Suprapubic skin (tissue), 4 donors: ENCODE measurements around the gene TUBGCP6.

Source experiments
- EP300 ChIP-seq: sonication (generic); formaldehyde crosslinking; IDR thresholded peaks from one replicate; pipeline ENCODE4 v1.6.1; 2017; ENCODE audit warnings: antibody characterized with exemption
- POLR2A ChIP-seq, 2 donors: fragments of 450-650 bp; IDR thresholded peaks; one replicate each; pipeline ENCODE4 v1.6.1; 2017; ENCODE audit warnings: antibody characterized with exemption in 2 of 2, mild to moderate bottlenecking in 2 of 2, moderate library complexity in 2 of 2
- POLR2AphosphoS5 ChIP-seq, 3 donors: sonication (generic); formaldehyde crosslinking; IDR thresholded peaks; one replicate each; pipeline ENCODE4 v1.6.1; 2017; ENCODE audit warnings: antibody characterized with exemption in 3 of 3
- TF ChIP-seq, protein P1 (sequence below), 2 donors: fragments of 200-600 bp in 1 of 2; fragments of 450-650 bp in 1 of 2; sonication (generic) in 1 of 2; IDR thresholded peaks; one replicate each; pipeline ENCODE4 v1.5.1; 2016 to 2019; ENCODE audit warnings: antibody characterized with exemption in 2 of 2, mild to moderate bottlenecking in 1 of 2, moderate library complexity in 1 of 2

DNA sequence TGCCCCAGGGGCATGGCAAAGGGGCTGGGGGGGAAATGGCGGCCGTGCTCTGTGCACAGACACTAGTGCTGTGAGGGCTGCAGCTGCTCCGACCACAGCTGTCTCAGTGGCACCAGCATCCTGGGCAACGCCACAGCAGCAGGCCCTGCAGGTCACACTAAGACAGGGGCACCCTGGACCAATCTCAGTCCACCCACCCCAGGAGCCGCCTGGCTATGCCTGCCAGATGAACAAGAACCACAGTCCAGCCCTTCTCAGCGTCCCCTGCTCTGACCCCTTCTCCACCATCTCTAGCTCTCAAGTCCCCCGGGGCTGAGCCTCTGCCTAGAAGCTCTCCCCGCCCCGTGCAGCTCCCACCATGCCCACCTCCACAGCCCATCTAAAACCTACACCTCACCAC lies 16.5 kb downstream of the TUBGCP6 start:
- TF ChIP-seq, protein P1, sequence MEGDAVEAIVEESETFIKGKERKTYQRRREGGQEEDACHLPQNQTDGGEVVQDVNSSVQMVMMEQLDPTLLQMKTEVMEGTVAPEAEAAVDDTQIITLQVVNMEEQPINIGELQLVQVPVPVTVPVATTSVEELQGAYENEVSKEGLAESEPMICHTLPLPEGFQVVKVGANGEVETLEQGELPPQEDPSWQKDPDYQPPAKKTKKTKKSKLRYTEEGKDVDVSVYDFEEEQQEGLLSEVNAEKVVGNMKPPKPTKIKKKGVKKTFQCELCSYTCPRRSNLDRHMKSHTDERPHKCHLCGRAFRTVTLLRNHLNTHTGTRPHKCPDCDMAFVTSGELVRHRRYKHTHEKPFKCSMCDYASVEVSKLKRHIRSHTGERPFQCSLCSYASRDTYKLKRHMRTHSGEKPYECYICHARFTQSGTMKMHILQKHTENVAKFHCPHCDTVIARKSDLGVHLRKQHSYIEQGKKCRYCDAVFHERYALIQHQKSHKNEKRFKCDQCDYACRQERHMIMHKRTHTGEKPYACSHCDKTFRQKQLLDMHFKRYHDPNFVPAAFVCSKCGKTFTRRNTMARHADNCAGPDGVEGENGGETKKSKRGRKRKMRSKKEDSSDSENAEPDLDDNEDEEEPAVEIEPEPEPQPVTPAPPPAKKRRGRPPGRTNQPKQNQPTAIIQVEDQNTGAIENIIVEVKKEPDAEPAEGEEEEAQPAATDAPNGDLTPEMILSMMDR (IDR thresholded peaks at IDR 0.05) = no peak
- no peak for TF ChIP-seq POLR2AphosphoS5 (IDR thresholded peaks at IDR 0.05)
- TF ChIP-seq POLR2A (IDR thresholded peaks at IDR 0.05) = no peak
- no peak for TF ChIP-seq EP300
